Skin epidermis (tissue), 12 donors: ENCODE data around the gene MYO7A.

Experiments
- H3K27ac ChIP-seq, 21 experiments: fragments of 200-600 bp; sonication (generic) in 11 of 21; one replicate each; pipeline ENCODE4 v1.5.0; 2020; ENCODE audit warnings: mild to moderate bottlenecking in 3 of 21, inconsistent platforms in 2 of 21, moderate library complexity in 2 of 21
- H3K4me3 ChIP-seq, 7 experiments: fragments of 200-600 bp; sonication (generic) in 2 of 7; one replicate each; pipeline ENCODE4 v1.5.0; 2020; ENCODE audit warnings: inconsistent platforms in 2 of 7, mild to moderate bottlenecking in 2 of 7, moderate library complexity in 1 of 7

Gene MYO7A

GRCh38 chr11:77175869-77176539, 48.0 kb downstream of the MYO7A start:
- Histone ChIP-seq H3K4me3 (no peak overlapping the region), H3K27ac (peak overlapping the region in 7 of 21 experiments; percentile 9 to 50 (median 22))

GRCh38 chr11:77176996-77177395, 49.0 kb downstream of the MYO7A start:
- Histone ChIP-seq H3K4me3 (no peak overlapping the region), H3K27ac (no peak overlapping the region)

GRCh38 chr11:77178150-77178549, 50.1 kb downstream of the MYO7A start:
- Histone ChIP-seq H3K4me3 (no peak overlapping the region), H3K27ac (no peak overlapping the region)

- Histone ChIP-seq H3K27ac (no peak overlapping the region), H3K4me3 (no peak overlapping the region)
Observed at GRCh38 chr11:77179048-77179447, 51.0 kb downstream of the MYO7A start.

- H3K27ac ChIP-seq, result no peak overlapping the region
- no peak overlapping the region for H3K4me3 ChIP-seq
Observed at GRCh38 chr11:77179681-77180080, 51.6 kb downstream of the MYO7A start.

GRCh38 chr11:77180346-77180745, 52.3 kb downstream of the MYO7A start:
- no peak overlapping the region for H3K27ac ChIP-seq

GRCh38 chr11:77181226-77181625, 53.2 kb downstream of the MYO7A start:
- Histone ChIP-seq H3K27ac (no peak overlapping the region), H3K4me3 (no peak overlapping the region)

More at GRCh38 chr11:77180346-77180745, 52.3 kb downstream of the MYO7A start:
- no peak overlapping the region for H3K4me3 ChIP-seq

- no peak overlapping the region for H3K27ac ChIP-seq
- no peak overlapping the region for H3K4me3 ChIP-seq
Observed at GRCh38 chr11:77181799-77182541, 53.9 kb downstream of the MYO7A start.

GRCh38 chr11:77182542-77183430, 54.7 kb downstream of the MYO7A start:
- Histone ChIP-seq H3K4me3 (no peak overlapping the region), H3K27ac (no peak overlapping the region)

- Histone ChIP-seq H3K27ac (no peak overlapping the region), H3K4me3 (no peak overlapping the region)
Observed at GRCh38 chr11:77183431-77183984, 55.5 kb downstream of the MYO7A start.

GRCh38 chr11:77184136-77184860, 56.3 kb downstream of the MYO7A start:
- Histone ChIP-seq H3K4me3 (no peak overlapping the region), H3K27ac (no peak overlapping the region)

GRCh38 chr11:77186302-77186701, 58.3 kb downstream of the MYO7A start:
- Histone ChIP-seq H3K27ac (no peak overlapping the region), H3K4me3 (no peak overlapping the region)

- Histone ChIP-seq H3K27ac (no peak overlapping the region), H3K4me3 (no peak overlapping the region)
Observed at GRCh38 chr11:77187111-77187750, 59.2 kb downstream of the MYO7A start.

GRCh38 chr11:77187776-77188632, 60.0 kb downstream of the MYO7A start:
- Histone ChIP-seq H3K4me3 (no peak overlapping the region), H3K27ac (no peak overlapping the region)

- H3K4me3 ChIP-seq, result no peak overlapping the region
- H3K27ac ChIP-seq, result no peak overlapping the region
Observed at GRCh38 chr11:77188633-77189491, 60.8 kb downstream of the MYO7A start.

GRCh38 chr11:77189588-77190210, 61.7 kb downstream of the MYO7A start:
- no peak overlapping the region for H3K27ac ChIP-seq
- no peak overlapping the region for H3K4me3 ChIP-seq
